GM21717 (cell line): ENCODE measurements around the gene MCTS1.
"Not testable (repeated sequence)": the region's sequence is repeated elsewhere in the genome, so short reads cannot be mapped to it uniquely, and the experiment has no call there.

ENCODE experiments used
- ATAC-seq: cut with Tn5 transposase; IDR thresholded peaks from one replicate; pipeline ENCODE4 v1.9.1; 2021; ENCODE audit warnings: mild to moderate bottlenecking, moderate library complexity; ENCODE audit not compliant: unreplicated experiment

The MCTS1 gene

GRCh38 chrX:120603707-120604360 is at the start of gene MCTS1:
TSS of gene MCTS1 (plus strand) at chrX:120604101. CDS start at chrX:120604237, 136 bp downstream.
- ATAC-seq = peak; percentile 94

DNA sequence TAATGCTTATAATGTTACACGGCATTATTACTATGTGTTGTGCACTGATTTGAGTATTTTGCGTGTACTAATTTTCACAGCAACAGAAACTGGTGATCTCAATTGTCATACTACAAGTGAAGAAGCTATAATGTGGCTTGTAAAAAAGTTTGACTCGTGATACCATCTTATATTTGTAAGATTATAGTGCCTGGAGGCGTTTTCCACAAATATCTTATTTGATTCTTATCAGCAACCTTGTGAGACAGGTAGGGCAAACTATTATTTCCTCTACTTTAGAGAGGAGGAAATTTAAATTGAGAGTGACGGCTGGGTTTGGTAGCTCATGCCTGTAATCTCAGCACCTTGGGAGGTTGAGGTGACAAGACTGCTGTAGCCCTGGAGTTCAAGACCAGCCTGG is 47.6 kb upstream of the MCTS1 start:
- no peak for ATAC-seq

DNA sequence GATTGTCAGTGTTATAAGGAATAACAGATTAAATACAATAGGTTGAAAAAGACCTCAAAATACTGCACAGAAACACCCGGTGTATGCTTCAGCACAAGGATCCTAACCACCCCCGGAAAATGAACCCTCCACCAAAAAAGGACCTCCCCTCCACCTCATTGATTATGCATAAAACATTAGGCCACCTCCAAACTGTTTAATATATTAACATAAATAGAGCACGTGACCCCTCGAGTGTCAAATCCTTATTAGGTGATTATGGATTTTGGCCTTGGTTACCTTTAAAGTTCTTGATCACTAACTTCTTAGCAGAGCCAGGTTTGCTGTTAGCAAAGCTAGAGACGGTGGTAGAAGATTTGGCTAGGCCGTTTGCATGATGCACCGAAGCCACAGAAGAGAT is 44.1 kb upstream of the MCTS1 start:
- ATAC-seq = no peak

GRCh38 chrX:120560405-120560841 is 43.5 kb upstream of the MCTS1 start:
- ATAC-seq = peak; percentile 57

GRCh38 chrX:120560842-120561633 is 42.9 kb upstream of the MCTS1 start, which contains the start of gene CUL4B:
TSS of gene CUL4B (minus strand) at chrX:120560962. CDS start at chrX:120560638, 324 bp downstream.
- ATAC-seq = peak; percentile 78

GRCh38 chrX:120561634-120562568 is 42.0 kb upstream of the MCTS1 start:
- no peak for ATAC-seq

DNA sequence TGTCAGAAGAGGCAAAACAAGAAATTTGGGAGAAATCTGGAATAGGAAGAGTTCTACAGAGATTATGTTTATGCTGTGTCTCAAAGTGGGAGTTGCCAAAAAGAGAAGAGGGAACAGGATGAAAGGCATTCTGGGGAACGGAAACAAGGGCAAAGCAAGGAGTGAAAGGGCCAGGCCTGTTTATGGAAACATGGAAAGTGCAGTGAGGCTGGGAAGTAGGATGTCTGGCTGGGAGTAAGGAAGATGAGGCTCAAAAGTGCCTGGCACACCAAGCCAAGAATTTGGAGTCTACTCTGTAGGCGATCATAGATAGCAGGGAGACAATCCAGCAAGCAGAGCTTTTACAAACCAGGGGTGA is 41.4 kb upstream of the MCTS1 start:
- no peak for ATAC-seq

GRCh38 chrX:120564925-120565324 is 39.0 kb upstream of the MCTS1 start:
- ATAC-seq = no peak

- ATAC-seq = no peak
Measured at GRCh38 chrX:120566817-120567216, 37.1 kb upstream of the MCTS1 start.

DNA sequence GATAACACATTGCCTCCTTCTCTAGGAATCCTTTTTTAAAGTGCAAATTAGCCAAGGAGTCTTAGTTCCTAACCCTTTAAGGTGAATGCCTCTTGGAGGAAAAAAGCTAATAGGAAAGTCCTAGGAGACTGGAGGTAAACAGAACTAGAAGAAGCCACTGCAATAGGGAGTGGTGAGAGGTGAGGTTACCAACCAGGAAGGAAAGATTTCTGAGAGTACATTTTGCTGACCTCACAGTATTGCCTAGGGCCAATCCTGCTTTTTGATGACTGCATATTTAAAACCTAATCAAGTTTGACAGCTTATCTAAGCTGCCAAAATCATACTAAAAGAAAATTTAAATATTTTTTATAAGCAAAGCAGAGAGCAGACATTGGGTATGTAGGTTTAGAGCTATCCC is 35.9 kb upstream of the MCTS1 start:
- ATAC-seq = no peak

GRCh38 chrX:120568609-120569008 is 35.3 kb upstream of the MCTS1 start:
- ATAC-seq = no peak

DNA sequence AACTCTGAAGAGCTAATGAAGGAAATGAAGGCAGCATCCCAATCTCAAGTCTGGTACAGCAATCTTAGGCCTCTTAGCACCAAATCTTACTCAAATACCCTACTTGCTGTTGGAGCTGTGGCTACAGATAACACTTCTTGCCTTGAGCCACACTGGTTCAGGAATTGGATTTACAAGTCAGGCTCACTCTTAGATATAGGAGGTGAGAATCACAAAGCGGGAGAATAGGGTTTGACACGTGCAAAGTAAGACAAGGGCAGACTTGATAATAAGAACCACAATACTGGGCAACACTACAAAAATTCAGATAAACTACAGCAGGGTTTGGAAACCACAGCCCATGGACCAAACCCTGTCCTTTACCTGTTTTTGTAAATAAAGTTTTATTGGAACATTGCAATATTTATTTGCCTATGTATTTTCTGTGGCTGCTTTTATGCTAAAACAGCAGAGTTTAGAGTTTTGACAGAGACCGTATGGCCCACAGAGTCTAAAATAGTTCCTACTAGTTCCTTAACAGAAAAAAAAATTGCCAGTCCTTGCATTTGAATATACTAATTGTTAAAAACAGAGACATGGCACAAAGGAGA is 33.8 kb upstream of the MCTS1 start:
- ATAC-seq = no peak

GRCh38 chrX:120573806-120574205 is 30.1 kb upstream of the MCTS1 start:
- ATAC-seq = not testable (repeated sequence)

- ATAC-seq = no peak
Measured at GRCh38 chrX:120575379-120576114, 28.4 kb upstream of the MCTS1 start.

DNA sequence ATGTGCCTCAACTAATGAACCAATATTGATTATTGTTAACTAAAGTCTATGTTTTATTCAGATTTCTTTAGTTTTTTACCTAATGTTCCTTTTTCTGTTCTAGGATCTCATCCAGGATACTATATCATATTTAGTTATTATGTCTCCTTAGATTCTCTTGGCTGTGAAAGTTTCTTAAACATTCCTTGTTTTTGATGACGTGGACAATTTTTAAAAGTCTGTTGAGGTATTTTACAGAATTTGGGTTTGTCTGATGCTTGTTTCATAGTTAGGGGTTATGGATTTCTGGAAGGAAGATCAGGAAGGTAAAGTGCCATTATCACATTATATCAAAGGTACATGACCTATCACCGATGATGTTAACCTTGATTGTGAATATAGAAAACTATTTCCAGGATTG is 18.2 kb upstream of the MCTS1 start:
- no peak for ATAC-seq

DNA sequence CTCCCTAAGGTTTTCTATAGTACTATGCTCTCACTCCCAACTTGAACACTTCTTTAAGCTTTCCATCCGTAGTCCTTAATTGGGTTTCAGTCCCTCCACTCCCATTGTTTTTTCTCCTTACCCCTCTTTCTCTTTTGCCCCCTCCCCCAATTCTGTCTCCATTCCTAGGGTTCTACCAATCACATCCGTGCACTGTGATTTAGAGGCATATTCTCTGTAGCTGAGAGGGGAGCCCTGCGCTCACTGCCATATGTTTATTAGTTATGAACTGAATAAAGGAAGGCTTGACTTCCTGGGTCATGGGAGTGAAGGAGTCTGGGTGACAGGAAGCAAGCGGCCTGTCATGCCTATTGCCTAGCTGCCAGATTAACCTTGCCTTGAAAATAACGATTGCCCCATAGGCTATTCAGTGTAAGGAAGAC is 471 bp downstream of the MCTS1 start:
- ATAC-seq = peak; percentile 47

GRCh38 chrX:120612086-120612485 is 8.2 kb downstream of the MCTS1 start:
- ATAC-seq = no peak

- ATAC-seq = no peak
Measured at GRCh38 chrX:120614816-120615215, 10.9 kb downstream of the MCTS1 start.

- ATAC-seq = no peak
Measured at GRCh38 chrX:120617996-120618630, 14.2 kb downstream of the MCTS1 start.

DNA sequence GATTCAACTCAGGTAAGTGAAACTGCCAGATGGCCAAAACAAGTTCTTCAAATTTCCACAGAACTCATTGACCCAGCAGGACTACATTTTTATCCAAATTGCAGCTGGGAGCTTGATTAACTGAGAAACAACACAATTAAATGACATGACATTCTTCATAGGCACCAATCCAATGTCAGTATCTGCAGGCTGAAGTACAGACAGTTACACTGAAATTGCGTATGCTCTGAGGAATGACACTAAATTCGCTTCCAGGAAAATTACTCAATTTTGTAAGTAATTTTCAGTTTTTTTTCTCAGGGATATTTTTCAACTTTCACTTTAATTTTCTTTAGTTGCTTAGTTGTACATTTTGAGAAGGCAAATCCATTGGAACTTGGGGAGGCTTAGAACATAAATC is 21.5 kb downstream of the MCTS1 start:
- ATAC-seq = no peak
